NCI-H1436 treated with DMSO at 0.1 percent for 48 hours (cell line): ENCODE measurements around the gene COL20A1.

Source experiments
- DNase-seq: peaks from one replicate; lab custom pipeline; 2025; lab: John Stamatoyannopoulos, UW

The COL20A1 gene

DNA sequence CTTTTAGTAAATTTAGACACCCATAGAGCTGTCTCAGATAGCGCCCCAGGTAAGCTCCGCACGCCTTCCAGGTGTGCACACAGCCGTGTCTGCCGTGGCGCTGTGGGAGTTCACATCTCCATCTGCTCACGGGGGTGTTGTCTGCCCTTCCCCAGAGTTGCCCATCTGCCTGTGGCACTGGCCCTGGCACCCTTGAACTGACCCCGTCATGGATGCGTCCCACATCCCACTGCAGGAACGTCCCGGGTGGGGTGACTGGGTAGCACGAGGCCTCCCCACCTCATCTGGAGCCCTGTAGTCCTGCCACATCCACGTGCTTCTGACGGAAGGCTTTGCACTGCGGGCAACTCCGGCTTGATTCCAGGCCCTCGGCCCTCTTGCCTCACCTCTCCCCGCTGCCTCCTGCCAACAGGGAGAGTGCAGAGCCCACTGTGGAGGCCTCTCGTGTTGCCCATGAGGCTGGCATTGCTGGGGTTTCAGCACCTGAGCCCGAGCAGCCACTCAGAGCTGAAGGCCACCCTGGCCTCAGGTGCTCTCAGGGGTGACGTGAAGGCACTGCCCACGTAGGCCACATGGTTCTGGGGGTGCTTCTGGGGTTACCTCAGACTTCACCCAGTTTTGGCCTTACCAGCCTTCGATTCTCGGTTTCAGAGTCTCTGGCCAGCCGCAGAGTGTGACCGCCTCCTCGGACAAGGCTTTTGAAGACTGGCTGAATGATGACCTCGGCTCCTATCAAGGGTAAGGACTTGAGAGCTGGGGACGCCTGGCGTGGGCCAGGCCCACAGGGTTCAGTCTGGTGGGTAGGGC, 15.3 kb upstream of the COL20A1 start:
- DNase-seq: no peak

GRCh38 chr20:63278661-63279060, 14.3 kb upstream of the COL20A1 start:
- no peak for DNase-seq

DNA sequence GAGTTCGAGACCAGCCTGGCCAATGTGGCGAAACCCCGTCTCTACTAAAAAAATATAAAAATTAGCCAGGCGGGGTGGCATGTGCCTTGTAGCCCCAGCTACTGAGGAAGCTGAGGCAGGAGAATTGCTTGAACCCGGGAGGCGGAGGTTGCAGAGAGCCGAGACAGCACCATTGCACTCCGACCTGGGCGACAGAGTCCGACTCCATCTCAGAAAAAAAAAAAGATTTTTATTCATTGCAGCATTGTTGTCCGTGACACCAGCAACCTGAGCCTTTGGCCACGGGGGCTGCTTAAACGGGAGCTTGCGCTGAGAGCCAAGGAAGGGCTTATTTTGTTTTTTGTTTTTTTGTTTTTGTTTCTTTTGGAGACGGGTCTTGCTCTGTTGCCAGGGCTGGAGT, 13.1 kb upstream of the COL20A1 start:
- no peak for DNase-seq

DNA sequence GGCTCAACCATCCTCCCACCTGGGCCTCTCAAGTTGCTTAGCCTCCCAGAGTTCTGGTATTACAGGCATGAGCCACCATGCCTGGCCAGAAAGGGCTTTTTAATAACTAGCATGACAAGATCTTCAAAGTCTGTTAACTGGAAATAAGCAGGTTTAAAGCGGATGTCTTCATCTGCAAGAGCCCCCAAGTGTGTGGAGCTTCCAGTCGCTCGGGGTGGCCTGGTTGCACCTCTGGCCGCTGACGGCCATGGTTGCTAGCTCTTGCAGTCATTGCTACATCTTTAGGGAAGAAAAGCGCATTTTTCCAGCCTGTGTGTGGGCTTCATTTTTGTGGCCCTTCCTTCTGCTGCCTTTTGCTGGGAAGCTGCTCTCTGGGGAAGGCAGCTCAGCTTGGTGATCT, 12.6 kb upstream of the COL20A1 start:
- DNase-seq: no peak

GRCh38 chr20:63280929-63281545, 11.9 kb upstream of the COL20A1 start:
- no peak for DNase-seq

GRCh38 chr20:63281742-63282665, 11.0 kb upstream of the COL20A1 start:
- DNase-seq: no peak

DNA sequence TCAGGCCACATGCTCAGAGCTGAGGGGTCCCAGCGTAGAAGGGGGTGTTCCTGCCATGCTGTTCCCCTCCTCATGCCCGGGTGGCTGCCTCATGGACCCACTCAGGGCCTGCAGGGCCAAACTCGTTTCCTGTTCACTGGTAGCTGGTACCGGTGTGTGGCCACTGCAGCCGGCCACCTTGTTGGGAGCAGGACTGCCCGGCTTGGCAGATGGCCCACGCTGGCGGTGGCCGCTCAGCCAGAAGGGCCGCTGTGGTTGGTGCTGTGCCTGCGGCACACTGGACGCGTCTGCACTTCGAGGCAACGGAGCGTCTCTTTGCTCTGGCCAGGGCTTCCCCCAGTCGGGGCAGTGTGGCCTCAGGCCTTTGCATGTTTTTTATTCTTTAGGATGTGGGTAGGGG, 10.0 kb upstream of the COL20A1 start:
- DNase-seq: no peak

DNA sequence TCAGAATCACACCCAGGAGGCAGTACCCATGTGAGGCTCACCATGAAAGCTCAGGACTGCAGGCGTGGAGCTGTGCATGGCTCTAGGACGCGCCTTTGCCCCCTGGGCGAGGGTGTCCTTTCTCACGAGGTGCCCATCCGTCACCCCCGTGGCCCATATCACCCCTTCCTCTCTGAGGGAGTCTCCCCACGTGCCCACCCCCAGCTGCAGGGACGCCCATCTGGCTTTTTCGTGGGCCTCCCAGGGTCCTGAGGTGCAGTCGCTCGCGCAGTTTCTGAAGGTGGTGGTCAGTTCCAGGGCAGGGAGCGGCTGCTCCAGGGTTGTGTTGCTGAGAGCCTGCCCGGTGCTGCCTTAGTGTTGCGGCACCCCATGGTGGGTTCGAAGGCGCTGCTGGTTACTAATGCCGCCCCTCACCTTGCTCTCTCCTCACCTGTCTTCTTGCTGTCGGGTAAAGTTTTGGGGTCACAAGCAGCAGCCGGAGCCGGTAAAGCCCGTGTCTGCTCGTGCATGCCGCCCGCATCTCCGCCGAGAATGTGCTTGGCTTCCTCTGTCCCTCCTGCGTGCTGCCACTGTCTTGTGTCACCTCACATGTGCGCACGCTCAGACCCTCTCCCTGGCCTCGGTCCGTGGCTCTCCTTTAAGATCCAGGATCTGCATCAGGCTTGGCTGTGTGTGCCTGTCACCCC, 9.4 kb upstream of the COL20A1 start:
- DNase-seq: no peak

- DNase-seq: no peak
These were observed 8.9 kb upstream of the COL20A1 start for GRCh38 chr20:63284083-63284440.

DNA sequence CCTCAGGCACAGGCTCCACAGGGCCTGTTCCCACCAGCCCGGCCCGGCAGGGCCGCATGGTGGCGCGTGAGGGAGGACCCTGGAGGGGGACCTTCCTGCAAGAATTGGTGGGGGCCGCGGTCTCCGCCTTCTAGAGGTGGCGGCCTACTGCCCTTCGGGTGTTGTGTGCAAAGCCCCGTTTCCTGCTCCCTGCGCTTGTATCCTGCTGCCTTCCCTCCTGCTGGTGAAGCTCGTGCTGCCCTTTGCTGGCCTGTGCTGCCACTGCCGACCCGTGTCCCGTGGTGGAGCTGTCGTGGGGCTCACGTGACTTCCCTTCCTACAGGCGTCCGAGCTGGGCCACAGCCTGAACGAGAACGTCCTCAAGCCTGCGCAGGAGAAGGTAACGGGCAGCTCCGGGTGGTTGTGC, 8.4 kb upstream of the COL20A1 start:
- no peak for DNase-seq

DNA sequence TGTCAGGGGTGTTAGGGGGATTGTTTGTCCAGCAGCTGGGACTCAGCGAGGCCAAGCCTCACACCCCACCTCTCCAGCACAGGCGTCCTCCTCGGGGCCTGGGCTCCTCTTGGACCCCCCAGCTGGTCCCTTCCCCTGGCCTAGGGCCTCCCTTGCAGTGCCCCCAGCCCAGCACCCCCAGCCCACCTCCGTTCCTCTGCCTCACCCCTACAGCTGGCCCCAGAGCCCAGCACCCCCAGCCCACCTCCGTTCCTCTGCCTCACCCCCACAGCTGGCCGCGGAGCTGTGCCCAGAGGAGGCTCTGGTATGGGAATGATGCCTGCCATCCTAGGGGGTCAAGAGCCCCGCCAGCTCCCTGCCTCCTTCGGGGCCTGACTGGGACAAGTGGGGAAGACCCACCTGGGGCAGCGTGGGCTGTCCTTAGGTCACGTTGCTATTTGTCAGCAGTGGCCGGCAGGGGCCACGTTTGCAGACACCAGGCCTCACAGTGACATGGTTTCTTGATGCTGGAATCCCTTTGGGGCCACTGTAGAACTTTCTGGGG, 7.9 kb upstream of the COL20A1 start:
- DNase-seq: no peak

DNA sequence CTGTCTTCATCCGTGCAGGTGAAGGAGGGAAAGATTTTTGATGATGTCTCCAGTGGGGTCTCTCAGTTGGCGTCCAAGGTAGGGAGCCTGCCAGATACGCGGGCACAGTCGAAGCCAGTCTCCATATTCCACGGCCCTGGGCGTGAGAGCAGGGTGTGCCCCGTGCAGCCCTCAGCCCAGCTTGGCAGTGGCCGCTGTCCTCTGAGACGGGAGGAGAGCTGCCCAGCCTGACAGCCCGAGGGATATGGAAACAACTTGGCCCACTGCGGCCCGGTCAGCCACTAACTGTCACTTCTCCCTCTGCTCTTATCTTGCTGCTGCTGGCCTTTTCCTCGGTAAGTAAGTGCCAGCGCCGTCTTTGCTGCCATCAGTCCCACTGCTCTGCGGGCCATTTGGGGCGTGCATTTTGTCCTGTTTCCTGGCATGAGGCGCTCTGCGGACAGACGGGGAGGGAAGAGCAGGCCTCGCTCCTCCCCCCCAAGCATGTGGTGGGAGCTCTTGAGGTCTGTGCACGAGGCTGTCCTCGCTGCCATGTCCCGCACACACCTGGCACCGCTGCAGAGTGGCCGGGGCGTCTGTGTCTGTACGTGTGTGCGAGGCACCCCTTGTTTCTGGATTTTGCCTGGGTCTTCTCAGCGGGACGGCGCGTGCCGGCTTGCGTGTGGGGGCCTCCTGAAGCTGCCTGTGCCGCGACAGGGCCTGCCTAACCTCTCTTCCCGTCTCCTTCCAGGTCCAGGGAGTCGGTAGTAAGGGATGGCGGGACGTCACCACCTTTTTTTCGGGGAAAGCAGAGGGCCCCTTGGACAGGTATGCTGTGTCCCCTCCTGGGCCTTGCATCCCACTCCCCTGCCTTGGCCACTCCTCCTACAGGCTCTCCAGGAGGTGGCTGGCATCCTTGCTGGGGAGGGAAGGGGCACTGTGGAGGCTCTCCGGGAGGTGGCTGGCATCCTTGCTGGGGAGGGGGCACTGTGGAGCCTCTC, 7.1 kb upstream of the COL20A1 start:
- DNase-seq: no peak

DNA sequence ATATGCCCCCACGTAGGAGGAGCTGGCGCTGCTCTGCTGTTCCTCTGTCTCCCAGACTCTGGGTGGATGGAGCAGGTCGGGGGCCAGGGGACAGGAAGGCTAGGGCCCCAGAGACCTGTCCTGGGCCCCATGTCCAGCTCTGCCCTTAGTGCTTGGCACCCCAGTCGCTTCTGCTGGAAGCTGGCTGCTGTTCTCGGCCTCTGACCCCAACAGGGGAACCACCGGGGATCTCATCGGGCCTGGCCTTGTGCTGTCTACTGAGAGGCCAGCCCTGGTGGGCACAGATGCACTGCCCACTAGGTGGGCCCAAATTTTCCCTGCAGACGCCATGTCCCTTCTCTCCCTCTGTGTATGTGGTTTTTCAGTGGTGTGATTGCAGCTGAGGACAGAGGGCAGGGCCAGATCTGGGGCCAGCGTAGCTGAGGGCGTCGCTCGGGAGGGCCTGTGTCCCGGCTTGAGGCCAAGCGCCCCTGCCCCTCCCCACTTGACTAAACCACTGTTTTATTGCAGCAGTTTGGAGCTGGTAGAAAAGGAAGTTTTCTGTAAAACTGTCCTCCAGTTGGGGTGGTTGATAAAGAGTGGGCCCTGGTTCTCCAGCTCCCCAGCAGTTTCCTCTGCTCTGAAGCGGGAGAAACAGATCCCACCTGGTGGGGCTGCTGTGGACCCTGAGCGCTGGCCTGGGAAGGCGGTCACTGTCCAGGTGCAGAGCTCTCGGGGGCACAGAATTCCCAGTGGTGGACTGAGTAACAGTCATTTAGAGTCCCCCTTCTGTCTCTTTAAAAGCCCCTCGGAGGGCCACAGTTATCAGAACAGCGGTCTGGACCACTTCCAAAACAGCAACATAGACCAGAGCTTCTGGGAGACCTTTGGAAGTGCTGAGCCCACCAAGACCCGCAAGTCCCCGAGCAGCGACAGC, 5.9 kb upstream of the COL20A1 start:
- DNase-seq: no peak

- no peak for DNase-seq
These were observed 5.0 kb upstream of the COL20A1 start for GRCh38 chr20:63287697-63288580.

DNA sequence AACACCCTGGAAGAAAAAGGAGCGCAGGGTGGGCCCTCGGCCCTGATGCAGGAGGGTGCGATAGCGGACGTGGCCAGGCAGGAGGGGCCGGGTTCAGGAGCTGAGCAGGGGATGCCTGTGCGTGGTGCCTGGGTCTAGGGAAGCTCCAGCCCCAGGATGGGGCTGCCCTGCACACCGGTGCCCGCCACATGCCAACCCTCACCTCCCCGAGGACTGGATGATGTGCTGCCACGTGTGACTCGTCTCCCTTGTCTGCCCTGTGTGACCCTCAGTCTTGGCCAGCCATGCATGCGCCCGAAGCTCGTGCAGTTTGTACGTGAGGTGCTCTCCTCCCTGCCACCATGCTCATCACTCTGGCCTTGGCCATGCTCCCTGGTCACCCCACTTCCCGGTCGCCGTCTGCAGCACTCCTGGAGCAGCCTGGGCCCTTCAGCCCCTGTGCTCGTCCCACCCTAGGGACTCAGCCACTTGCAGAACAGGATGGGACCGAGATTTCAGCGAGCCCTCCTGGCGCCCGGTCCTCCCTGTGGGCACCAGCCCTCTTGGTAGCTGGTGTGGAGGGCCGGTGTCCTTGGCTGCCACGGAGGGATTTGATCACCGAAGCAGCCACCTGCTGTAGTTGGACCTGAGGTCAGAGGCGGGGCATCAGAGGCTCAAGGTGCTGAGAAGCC, 4.3 kb upstream of the COL20A1 start:
- no peak for DNase-seq

DNA sequence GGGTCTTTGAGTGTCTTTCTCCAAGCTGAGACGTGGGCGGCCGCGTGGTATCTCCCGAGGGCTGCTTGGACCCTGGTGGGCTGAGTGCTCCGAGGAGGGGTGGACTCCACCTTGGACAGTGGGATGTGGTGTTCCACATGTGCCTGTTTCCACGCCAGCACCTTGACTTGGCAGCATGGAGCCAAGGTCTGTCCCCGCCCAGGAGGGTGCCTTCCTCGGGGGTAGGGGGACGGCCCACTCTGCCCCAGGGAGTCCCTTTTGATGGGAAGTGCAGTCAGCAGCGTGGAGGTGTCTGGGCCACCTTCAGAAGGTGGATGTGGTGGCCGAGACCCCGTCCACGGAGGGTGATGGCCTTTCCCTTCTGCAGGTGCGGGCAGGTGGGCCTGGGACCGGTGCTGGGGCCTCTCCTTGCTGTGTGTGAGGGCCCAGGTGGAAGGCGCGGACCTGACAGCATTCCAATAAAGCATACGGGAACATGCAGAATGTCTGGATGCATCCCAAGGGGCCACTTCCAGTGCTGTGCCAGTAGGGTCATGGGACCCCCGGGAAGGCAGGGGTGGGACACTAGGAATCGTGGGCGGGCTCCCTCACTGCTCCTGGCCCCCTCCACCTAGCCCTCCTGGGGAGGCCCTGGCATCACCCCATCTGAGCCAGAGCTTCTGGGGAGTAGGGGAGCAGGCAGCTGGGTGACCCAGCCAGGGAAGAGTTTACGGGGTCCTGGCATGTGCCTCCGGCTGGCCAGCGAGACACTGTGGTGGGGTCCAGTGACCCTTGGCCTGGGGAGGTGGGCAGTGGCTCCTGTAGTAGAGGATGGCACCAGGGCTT, 3.5 kb upstream of the COL20A1 start:
- DNase-seq: no peak

GRCh38 chr20:63290136-63290676, 2.8 kb upstream of the COL20A1 start:
- no peak for DNase-seq
